Activated naive CD4-positive, alpha-beta T cell treated with anti-CD3 and anti-CD28 coated beads, Interleukin-2, amount 50 U/mL, for 72 hours (primary cell): ENCODE results near the gene SLC35G1. TPM values are rescaled to one million over a fixed set of nuclear protein-coding genes. Genes with fewer than 3 reads are reported as not detected.

Experiments
- ATAC-seq, 2 donors: fragments of 150-1000 bp; cut with Tn5 transposase; 2 replicates each; pipeline ENCODE4 v1.10.0; 2021; ENCODE audit warnings: mild to moderate bottlenecking in 2 of 2, moderate library complexity in 2 of 2
- DNase-seq, 2 donors: peaks; one replicate each; pipeline ENCODE4 v3.0.0; 2021 to 2022; ENCODE audit warnings: low spot score in 2 of 2
- H3K27ac Mint-ChIP-seq, 2 donors: one replicate each; pipeline ENCODE4 v1.8.0; 2022; ENCODE audit warnings: mild to moderate bottlenecking in 2 of 2, mixed read lengths in 2 of 2
- H3K36me3 Mint-ChIP-seq, 2 donors: one replicate each; pipeline ENCODE4 v1.8.0; 2022; ENCODE audit warnings: mixed read lengths in 2 of 2
- H3K9me3 Mint-ChIP-seq, 2 donors: one replicate each; pipeline ENCODE4 v1.8.0; 2022; ENCODE audit warnings: mixed read lengths in 2 of 2
- total RNA-seq, 2 donors: library from RNA; stranded (reverse); gene quantifications; one replicate each; pipeline ENCODE4 v1.2.3, GENCODE V29; 2022

SLC35G1 gene, protein sequence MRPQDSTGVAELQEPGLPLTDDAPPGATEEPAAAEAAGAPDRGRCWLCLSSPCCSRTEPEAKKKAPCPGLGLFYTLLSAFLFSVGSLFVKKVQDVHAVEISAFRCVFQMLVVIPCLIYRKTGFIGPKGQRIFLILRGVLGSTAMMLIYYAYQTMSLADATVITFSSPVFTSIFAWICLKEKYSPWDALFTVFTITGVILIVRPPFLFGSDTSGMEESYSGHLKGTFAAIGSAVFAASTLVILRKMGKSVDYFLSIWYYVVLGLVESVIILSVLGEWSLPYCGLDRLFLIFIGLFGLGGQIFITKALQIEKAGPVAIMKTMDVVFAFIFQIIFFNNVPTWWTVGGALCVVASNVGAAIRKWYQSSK
- 1 to 10 TPM; 3.3 to 4.1 TPM for total RNA-seq

GRCh38 chr10:93893646-93894515 lies at the start of gene SLC35G1:
SLC35G1 (plus strand) TSS chr10:93893978; CDS start chr10:93894034, 56 bp downstream.
- peak; percentile 95 to 96 for ATAC-seq
- peak; percentile 65 to 77 for DNase-seq
- peak within 1 kb of the TSS; percentile 73 to 83 for H3K27ac Mint-ChIP-seq
- no peaks in the 10 kb centered on the region for H3K9me3 Mint-ChIP-seq
- H3K36me3 Mint-ChIP-seq = peaks cover 4 to 9% of the 10 kb centered on the region in 2 donors

- no peaks in the 10 kb centered on the region for H3K9me3 Mint-ChIP-seq
- DNase-seq (no peak), ATAC-seq (no peak)
- H3K27ac Mint-ChIP-seq = no peak overlapping the region
- no peaks in the 10 kb centered on the region for H3K36me3 Mint-ChIP-seq
These were observed 48.7 kb upstream of the SLC35G1 start for GRCh38 chr10:93844979-93845626.

DNA sequence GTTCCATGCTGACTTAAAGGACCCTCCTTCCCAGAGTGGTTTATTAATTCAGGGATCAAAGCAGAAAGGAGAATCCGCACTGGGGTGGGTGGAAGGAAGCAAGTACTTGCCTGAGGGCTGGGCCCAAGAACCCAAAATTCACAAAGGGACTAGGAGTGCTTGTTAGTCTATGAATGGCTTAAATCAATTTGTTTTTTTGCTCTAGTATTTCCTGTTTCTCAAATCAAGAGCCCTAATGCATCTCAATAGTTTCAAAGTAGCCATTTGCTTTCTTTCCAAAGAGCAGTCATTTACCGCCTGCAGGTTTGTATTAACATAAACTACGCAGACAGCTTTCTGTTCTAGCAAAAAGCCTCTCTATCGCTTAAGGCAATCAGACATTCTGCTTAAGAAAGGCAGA lies 44.2 kb upstream of the SLC35G1 start:
- DNase-seq = no peak
- H3K27ac Mint-ChIP-seq = no peak overlapping the region
- no peaks in the 10 kb centered on the region for H3K9me3 Mint-ChIP-seq
- peaks cover 0 to 6% of the 10 kb centered on the region in 2 donors for H3K36me3 Mint-ChIP-seq
- ATAC-seq = no peak

GRCh38 chr10:93850031-93851015 lies 43.5 kb upstream of the SLC35G1 start:
- H3K27ac Mint-ChIP-seq = no peak overlapping the region
- no peak for DNase-seq
- H3K36me3 Mint-ChIP-seq = peaks cover 0 to 6% of the 10 kb centered on the region in 2 donors
- H3K9me3 Mint-ChIP-seq = no peaks in the 10 kb centered on the region
- no peak for ATAC-seq

DNA sequence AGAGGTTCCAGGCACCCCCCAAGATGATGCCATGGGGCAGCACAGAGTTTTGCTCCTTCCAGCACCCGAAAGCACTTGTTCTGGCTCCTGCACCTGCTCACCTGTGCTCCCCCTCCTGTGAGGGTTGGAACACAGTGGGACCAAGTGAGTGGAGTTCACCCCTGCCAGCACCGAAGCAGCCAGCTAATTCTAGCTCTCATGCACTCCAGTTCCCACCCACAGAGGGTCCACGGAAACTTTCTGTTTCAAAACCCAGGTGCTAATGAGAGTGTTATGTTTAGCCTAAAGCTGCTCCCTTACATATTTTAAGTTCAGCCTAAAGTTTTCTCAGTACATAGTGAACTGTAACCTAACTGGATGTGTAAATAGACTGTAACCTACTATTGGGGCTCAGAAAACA lies 42.6 kb upstream of the SLC35G1 start:
- no peak for DNase-seq
- no peaks in the 10 kb centered on the region for H3K9me3 Mint-ChIP-seq
- no peak overlapping the region for H3K27ac Mint-ChIP-seq
- no peak for ATAC-seq
- peaks cover 0 to 6% of the 10 kb centered on the region in 2 donors for H3K36me3 Mint-ChIP-seq

DNA sequence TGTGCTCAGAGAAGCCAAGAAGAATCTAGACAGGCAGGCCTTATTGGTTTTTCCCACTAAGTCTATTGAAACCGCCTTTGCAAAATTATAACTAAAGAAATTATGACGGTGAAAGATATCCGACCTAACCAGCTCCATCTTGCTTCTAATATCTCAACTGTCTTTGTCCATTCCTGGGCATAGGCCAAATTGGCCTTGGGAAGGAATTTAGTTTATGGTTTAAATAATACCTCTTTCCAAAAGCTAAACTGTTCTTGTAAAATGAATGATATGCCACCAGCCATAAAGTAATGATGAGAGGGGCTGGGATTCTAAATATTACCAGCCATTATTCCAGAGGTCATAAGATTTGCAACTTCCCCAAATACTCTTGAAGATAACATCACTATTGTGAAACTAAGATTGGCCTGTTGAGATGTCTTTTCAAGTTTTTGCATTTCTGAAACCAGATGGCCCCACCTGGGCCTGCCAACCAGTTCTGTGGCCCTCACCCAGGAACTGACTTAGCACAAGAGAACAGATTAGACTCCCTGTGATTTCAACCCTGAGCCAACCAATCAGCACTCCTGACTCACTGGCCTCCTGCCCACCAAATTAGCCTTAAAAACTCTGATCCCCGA lies 41.2 kb upstream of the SLC35G1 start:
- H3K36me3 Mint-ChIP-seq = peaks cover 0 to 6% of the 10 kb centered on the region in 2 donors
- no peak for ATAC-seq
- no peak for DNase-seq
- no peaks in the 10 kb centered on the region for H3K9me3 Mint-ChIP-seq
- H3K27ac Mint-ChIP-seq = peak overlapping the region in 1 of 2 donors; percentile 33

- no peak for DNase-seq
- Mint-ChIP-seq H3K9me3 (no peaks in the 10 kb centered on the region), H3K36me3 (peaks cover 0 to 6% of the 10 kb centered on the region in 2 donors), H3K27ac (no peak overlapping the region)
- no peak for ATAC-seq
These were observed 38.8 kb upstream of the SLC35G1 start for GRCh38 chr10:93854975-93855374.

GRCh38 chr10:93856349-93857145 lies 37.2 kb upstream of the SLC35G1 start:
- Mint-ChIP-seq H3K36me3 (peaks cover 0 to 6% of the 10 kb centered on the region in 2 donors), H3K27ac (no peak overlapping the region), H3K9me3 (no peaks in the 10 kb centered on the region)
- DNase-seq = no peak
- no peak for ATAC-seq

DNA sequence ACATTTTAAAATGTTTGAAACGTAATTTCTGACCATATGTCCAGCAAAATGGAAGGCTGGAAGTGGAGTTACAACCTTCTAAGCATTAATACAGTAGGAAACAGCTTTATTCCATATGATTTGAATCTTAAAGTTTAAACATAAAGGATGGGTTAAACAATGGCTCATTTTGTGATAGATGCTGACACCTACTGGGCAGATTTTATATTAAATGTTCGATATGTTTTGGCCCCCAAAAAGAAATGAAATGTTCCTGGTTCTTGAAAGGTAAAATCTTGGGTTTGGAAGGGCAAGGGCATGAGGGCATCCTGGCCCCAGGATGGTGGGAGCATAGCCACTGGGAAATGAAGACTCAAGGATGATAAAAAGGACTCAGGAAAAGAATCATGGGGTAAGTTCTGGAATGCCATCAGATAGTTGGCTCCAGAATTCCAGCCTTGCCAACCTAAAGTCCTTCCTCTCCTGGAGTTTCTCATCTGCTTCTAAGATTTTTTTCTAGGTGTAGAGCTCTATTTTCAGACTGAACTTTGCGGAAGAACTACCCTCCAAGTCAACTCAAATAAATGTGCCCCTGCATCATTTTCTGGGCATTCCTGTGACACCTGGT lies 34.6 kb upstream of the SLC35G1 start:
- Mint-ChIP-seq H3K27ac (no peak overlapping the region), H3K9me3 (no peaks in the 10 kb centered on the region), H3K36me3 (no peaks in the 10 kb centered on the region)
- DNase-seq (no peak), ATAC-seq (no peak)

DNA sequence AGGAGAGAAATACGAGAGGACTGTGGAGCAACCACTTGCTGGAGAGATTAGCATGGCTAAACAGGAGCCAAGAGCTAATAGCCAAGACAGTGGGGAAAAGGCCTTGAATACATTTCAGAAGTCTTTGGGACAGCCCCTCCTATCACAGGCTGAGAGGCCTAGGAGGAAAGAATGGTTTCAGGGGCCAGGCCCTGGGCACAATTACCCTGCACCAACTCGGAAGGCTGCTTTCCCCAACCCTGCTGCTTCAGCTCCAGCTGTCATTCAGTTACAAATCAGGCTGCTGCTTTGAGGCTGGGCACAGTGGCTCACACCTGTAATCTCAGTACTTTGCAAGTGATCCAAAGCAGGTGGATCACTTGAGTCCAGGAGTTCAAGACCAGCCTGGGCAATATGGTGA lies 32.0 kb upstream of the SLC35G1 start:
- no peaks in the 10 kb centered on the region for H3K9me3 Mint-ChIP-seq
- H3K27ac Mint-ChIP-seq = no peak overlapping the region
- ATAC-seq = no peak
- no peak for DNase-seq
- no peaks in the 10 kb centered on the region for H3K36me3 Mint-ChIP-seq

- ATAC-seq = no peak
- H3K27ac Mint-ChIP-seq = no peak overlapping the region
- H3K9me3 Mint-ChIP-seq = no peaks in the 10 kb centered on the region
- no peak for DNase-seq
- no peaks in the 10 kb centered on the region for H3K36me3 Mint-ChIP-seq
These were observed 27.9 kb upstream of the SLC35G1 start for GRCh38 chr10:93865794-93866425.

DNA sequence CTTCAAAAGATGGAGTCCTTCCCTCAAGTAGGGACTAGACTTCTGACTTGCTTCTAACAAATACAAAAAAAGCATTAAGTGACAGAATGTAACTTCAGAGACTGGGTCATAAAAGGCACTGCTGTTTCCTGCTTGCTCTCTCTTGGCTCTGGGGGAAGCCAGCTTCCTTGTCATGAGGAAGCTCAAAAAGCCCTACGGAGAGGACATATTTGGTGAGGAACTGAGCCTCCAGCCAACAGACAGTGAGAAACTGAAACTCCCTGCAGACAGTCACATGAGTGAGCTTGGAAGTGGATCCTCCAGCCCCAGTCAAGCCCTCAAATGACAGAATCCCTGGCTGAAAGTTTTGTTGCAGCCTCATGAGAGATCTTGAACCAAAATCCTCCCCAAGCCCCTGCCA lies 26.3 kb upstream of the SLC35G1 start:
- no peak for ATAC-seq
- Mint-ChIP-seq H3K27ac (no peak overlapping the region), H3K36me3 (no peaks in the 10 kb centered on the region), H3K9me3 (no peaks in the 10 kb centered on the region)
- DNase-seq = no peak

GRCh38 chr10:93871671-93872204 lies 22.0 kb upstream of the SLC35G1 start:
- Mint-ChIP-seq H3K27ac (no peak overlapping the region), H3K9me3 (no peaks in the 10 kb centered on the region), H3K36me3 (no peaks in the 10 kb centered on the region)
- ATAC-seq = no peak
- no peak for DNase-seq
